RWPE2 (cell line): Measurements from ENCODE around the gene NHERF2.

ENCODE experiments used
- ATAC-seq: fragments of 200-7000 bp; cut with Tn5 transposase; 3 replicates; pipeline ENCODE4 v1.9.1; 2021; ENCODE audit warnings: low read depth
- DNase-seq: peaks from one replicate; pipeline ENCODE4 v3.0.0-alpha.2; 2020; ENCODE audit warnings: low spot score
- H3K27ac ChIP-seq: fragments of 450-650 bp; 2 replicates; pipeline ENCODE4 v1.5.1; 2017; ENCODE audit warnings: mild to moderate bottlenecking; ENCODE audit not compliant: poor library complexity, severe bottlenecking
- H3K27me3 ChIP-seq: fragments of 250-450 bp; sonication (Bioruptor Pico); 2 replicates; pipeline ENCODE4 v1.5.1; 2021; ENCODE audit warnings: mild to moderate bottlenecking, moderate library complexity; ENCODE audit not compliant: insufficient read depth, poor library complexity, severe bottlenecking
- H3K36me3 ChIP-seq: fragments of 250-450 bp; sonication (Bioruptor Pico); 2 replicates; pipeline ENCODE4 v1.5.1; 2020; ENCODE audit warnings: low read depth, mild to moderate bottlenecking, moderate library complexity
- H3K4me1 ChIP-seq: fragments of 250-450 bp; sonication (Bioruptor Pico); 2 replicates; pipeline ENCODE4 v1.5.1; 2021; ENCODE audit warnings: mild to moderate bottlenecking, moderate library complexity; ENCODE audit not compliant: insufficient read depth, poor library complexity, severe bottlenecking
- H3K4me3 ChIP-seq: fragments of 250-450 bp; sonication (Bioruptor Pico); 2 replicates; pipeline ENCODE4 v1.5.1; 2021; ENCODE audit warnings: mild to moderate bottlenecking, moderate library complexity; ENCODE audit not compliant: severe bottlenecking
- H3K9me3 ChIP-seq: fragments of 250-450 bp; sonication (Bioruptor Pico); 2 replicates; pipeline ENCODE4 v1.5.1; 2021; ENCODE audit warnings: mild to moderate bottlenecking, moderate library complexity; ENCODE audit not compliant: severe bottlenecking
- CTCF ChIP-seq: fragments of 450-650 bp; IDR thresholded peaks from one replicate; pipeline ENCODE4 v1.5.1; 2017; ENCODE audit warnings: mild to moderate bottlenecking, moderate library complexity; ENCODE audit not compliant: poor library complexity, severe bottlenecking

NHERF2 gene

DNA sequence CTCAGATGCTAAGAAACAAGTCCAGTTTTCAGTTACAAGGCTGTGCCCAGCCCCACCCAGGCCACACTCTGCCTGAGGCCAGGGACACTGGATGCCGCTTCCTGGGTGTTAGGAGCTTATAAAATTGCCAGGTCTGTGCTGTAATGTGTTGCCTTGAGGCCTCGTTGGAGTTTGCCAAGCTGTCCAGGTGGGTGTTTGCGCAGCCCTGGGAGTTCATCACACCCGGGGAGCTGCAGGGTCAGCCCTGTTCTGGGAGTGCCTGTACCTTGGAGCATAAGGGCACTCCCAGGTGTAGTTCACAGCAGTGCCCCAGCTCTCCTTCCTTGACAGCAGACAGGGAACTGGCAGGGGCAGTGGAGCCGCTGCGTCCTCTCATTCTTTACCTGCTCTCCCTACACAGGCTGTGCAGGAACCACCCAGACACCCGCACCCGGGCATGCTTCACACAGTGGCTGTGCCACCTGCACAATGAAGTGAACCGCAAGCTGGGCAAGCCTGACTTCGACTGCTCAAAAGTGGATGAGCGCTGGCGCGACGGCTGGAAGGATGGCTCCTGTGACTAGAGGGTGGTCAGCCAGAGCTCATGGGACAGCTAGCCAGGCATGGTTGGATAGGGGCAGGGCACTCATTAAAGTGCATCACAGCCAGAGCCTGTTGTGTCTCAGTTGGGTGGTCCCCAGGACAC lies 41.1 kb upstream of the NHERF2 start:
- H3K4me3 ChIP-seq = peak overlapping the region; percentile 70
- DNase-seq (no peak), ATAC-seq (no peak)
- H3K27ac ChIP-seq = peak overlapping the region; percentile 47
- H3K36me3 ChIP-seq = peaks cover 19% of the 10 kb centered on the region
- TF ChIP-seq CTCF = no peak
- peaks cover 5% of the 10 kb centered on the region for H3K4me1 ChIP-seq
- no peaks in the 10 kb centered on the region for H3K9me3 ChIP-seq
- H3K27me3 ChIP-seq = peaks cover 3% of the 10 kb centered on the region

DNA sequence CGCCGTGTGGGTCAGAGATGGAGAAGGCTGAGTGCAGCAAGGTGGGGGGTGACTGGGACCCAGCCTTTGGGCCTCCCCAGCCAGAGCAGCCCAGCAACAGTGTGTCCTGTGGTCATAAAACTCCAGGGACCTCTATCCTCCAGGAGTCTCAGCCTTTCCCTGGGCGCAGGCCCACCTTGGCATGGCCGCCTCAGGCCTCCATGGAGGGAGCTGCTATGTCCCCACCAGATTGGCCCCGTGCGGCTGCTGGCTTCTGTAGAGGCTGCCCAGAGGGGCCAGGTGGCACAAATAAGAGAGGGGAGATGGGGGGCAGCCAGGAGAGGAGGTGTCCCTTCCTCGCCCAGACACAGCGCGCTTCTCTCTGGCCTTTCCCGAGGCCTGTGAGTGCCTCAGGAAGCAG lies 39.5 kb upstream of the NHERF2 start:
- DNase-seq = no peak

GRCh38 chr16:1989209-1990100 lies 37.2 kb upstream of the NHERF2 start, which contains the start of gene SYNGR3:
Gene SYNGR3, plus strand, starts transcription at chr16:1989970. Its CDS starts 133 bp downstream, at chr16:1990103.
- peaks cover 19% of the 10 kb centered on the region for H3K36me3 ChIP-seq

More for the DNA sequence above, 39.5 kb upstream of the NHERF2 start:
- no peak for TF ChIP-seq CTCF
- Histone ChIP-seq H3K27me3 (peaks cover 5% of the 10 kb centered on the region), H3K36me3 (peaks cover 19% of the 10 kb centered on the region), H3K27ac (no peak overlapping the region), H3K9me3 (no peaks in the 10 kb centered on the region), H3K4me3 (no peak overlapping the region), H3K4me1 (peaks cover 8% of the 10 kb centered on the region)
- no peak for ATAC-seq

DNA sequence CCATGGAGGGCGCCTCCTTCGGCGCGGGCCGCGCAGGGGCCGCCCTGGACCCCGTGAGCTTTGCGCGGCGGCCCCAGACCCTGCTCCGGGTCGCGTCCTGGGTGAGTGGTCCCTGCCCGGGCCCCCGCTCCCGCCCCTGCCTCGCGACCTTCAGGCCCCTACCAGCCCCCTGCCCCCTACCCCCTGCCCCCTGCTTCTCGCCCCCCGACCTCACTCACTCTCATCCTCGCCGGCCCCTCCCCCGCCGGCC lies 36.7 kb upstream of the NHERF2 start:
- DNase-seq = no peak
- no peak for ATAC-seq
- H3K9me3 ChIP-seq = no peaks in the 10 kb centered on the region
- peak overlapping the region; percentile 48 for H3K4me3 ChIP-seq
- peaks cover 5% of the 10 kb centered on the region for H3K27me3 ChIP-seq
- H3K27ac ChIP-seq = no peak overlapping the region
- peaks cover 17% of the 10 kb centered on the region for H3K36me3 ChIP-seq
- no peak for TF ChIP-seq CTCF
- peaks cover 6% of the 10 kb centered on the region for H3K4me1 ChIP-seq

More at GRCh38 chr16:1989209-1990100, 37.2 kb upstream of the NHERF2 start, which contains the start of gene SYNGR3:
- H3K4me1 ChIP-seq = peaks cover 8% of the 10 kb centered on the region
- no peaks in the 10 kb centered on the region for H3K9me3 ChIP-seq
- H3K4me3 ChIP-seq = peak within 1 kb of the TSS; percentile 48
- H3K27ac ChIP-seq = no peak within 1 kb of the TSS
- no peak for TF ChIP-seq CTCF
- DNase-seq (no peak), ATAC-seq (no peak)
- peaks cover 5% of the 10 kb centered on the region for H3K27me3 ChIP-seq
